GM12878 (cell line): Measurements from ENCODE around the gene JAML. TPM values are rescaled to one million over a fixed set of nuclear protein-coding genes. Genes with fewer than 3 reads are reported as not detected.

Experiments used
- ATAC-seq: fragments of 200-7000 bp; cut with Tn5 transposase; 3 replicates; pipeline ENCODE4 v1.9.1; 2020; ENCODE audit warnings: mild to moderate bottlenecking, moderate library complexity
- BruUV-seq: library from RNA; stranded (reverse); fragments of 400-500 nt; replicated peaks from 2 replicates; lab custom pipeline; 2021; lab: Mats Ljungman, UMichigan
- CTCF ChIA-PET: fragments of 300-600 bp; sonication (Branson Sonifier 250); formaldehyde crosslinking; extraction: SDS; loops from one replicate; lab custom pipeline; 2021; ENCODE audit warnings: inconsistent platforms; lab: Yijun Ruan, JAX
- POLR2A ChIA-PET: fragments of 350-600 bp; formaldehyde crosslinking; extraction: SDS; loops from one replicate; lab custom pipeline; 2021; ENCODE audit warnings: inconsistent platforms; lab: Charles Lee
- RAD21 ChIA-PET: fragments of 300-600 bp; sonication (Branson Sonifier 250); formaldehyde crosslinking; loops from one replicate; lab custom pipeline; 2023; ENCODE audit warnings: antibody characterized with exemption; ENCODE audit not compliant: unreplicated experiment; lab: Charles Lee
- SMC1A ChIA-PET: fragments of 300-600 bp; sonication (Branson Sonifier 250); formaldehyde crosslinking; loops from one replicate; lab custom pipeline; 2023; ENCODE audit not compliant: unreplicated experiment, uncharacterized antibody; lab: Charles Lee
- DNase-seq: peaks from one replicate; pipeline ENCODE4 v3.0.0-alpha.2; 2011; ENCODE audit warnings: low read depth, low spot score
- FAIRE-seq: peaks from 3 replicates; lab custom pipeline; 2011; peaks lifted over from hg19 to GRCh38; lab: Jason Lieb, UNC
- H2AFZ ChIP-seq: 2 replicates; pipeline ENCODE4 v1.6.0; 2011; ENCODE audit warnings: low read depth, low read length, control low read depth; ENCODE audit not compliant: control insufficient read depth
- H3K27ac ChIP-seq: 2 replicates; pipeline ENCODE4 v1.5.1; 2011; ENCODE audit warnings: control low read depth; ENCODE audit not compliant: control insufficient read depth, insufficient read depth
- H3K27me3 ChIP-seq, 2 experiments: replicated peaks in 1 of 2; 2 replicates each; pipeline versions ENCODE4 v1.6.0 to v1.6.1; 2011; ENCODE audit warnings: low read length in 1 of 2; ENCODE audit not compliant: control insufficient read depth in 2 of 2, insufficient read depth in 2 of 2
- H3K36me3 ChIP-seq, 2 experiments: 2 replicates each; pipeline ENCODE4 v1.5.1; 2011; ENCODE audit warnings: low read length in 1 of 2; ENCODE audit not compliant: control insufficient read depth in 2 of 2, insufficient read depth in 2 of 2
- H3K4me1 ChIP-seq: 2 replicates; pipeline ENCODE4 v1.6.1; 2011; ENCODE audit warnings: mild to moderate bottlenecking, low read length, moderate library complexity, mixed read lengths; ENCODE audit not compliant: control insufficient read depth, insufficient read depth
- H3K4me2 ChIP-seq: 2 replicates; pipeline ENCODE4 v1.6.0; 2011; ENCODE audit warnings: control low read depth; ENCODE audit not compliant: control insufficient read depth, insufficient read depth
- H3K4me3 ChIP-seq: fragments of 200-600 bp; sonication (generic); 2 replicates; pipeline ENCODE4 v1.5.1; 2016
- H3K79me2 ChIP-seq: 2 replicates; pipeline ENCODE4 v1.6.0; 2011; ENCODE audit warnings: low read length; ENCODE audit not compliant: control insufficient read depth, insufficient read depth
- H3K9ac ChIP-seq: 2 replicates; pipeline ENCODE4 v1.8.0; 2011; ENCODE audit warnings: low read length, control low read depth, mixed read lengths; ENCODE audit not compliant: control insufficient read depth, insufficient read depth
- H3K9me3 ChIP-seq: replicated peaks from 3 replicates; pipeline ENCODE4 v1.5.1; 2011; ENCODE audit warnings: mild to moderate bottlenecking, low read length; ENCODE audit not compliant: control insufficient read depth, insufficient read depth
- H4K20me1 ChIP-seq: 2 replicates; pipeline ENCODE4 v1.6.0; 2011; ENCODE audit not compliant: control insufficient read depth, insufficient read depth
- DPF2 ChIP-seq: fragments of 450-650 bp; IDR thresholded peaks from 2 replicates; pipeline ENCODE4 v1.6.1; 2017; ENCODE audit warnings: mild to moderate bottlenecking
- EP300 ChIP-seq, 2 experiments: fragments of 150-350 bp in 1 of 2; IDR thresholded peaks; 2 replicates each; pipeline ENCODE4 v1.6.1; 2011 to 2012; ENCODE audit warnings: low read depth in 2 of 2, low read length in 2 of 2, borderline replicate concordance in 1 of 2, improper control_type of control experiment in 1 of 2, inconsistent platforms in 1 of 2; ENCODE audit not compliant: control insufficient read depth in 1 of 2
- ESRRA ChIP-seq: IDR thresholded peaks from 2 replicates; pipeline ENCODE4 v1.6.1; 2012; ENCODE audit warnings: mild to moderate bottlenecking, low read length, improper control_type of control experiment
- IKZF1 ChIP-seq: fragments of 450-650 bp; conservative IDR thresholded peaks from 2 replicates; pipeline ENCODE4 v1.6.1; 2017; ENCODE audit warnings: antibody characterized with exemption, mild to moderate bottlenecking
- JUNB ChIP-seq: IDR thresholded peaks from 2 replicates; pipeline ENCODE4 v1.6.1; 2016; ENCODE audit warnings: antibody characterized with exemption, mild to moderate bottlenecking
- USF1 ChIP-seq: IDR thresholded peaks from 2 replicates; pipeline ENCODE4 v1.6.1; 2011; ENCODE audit warnings: borderline replicate concordance, low read depth, mild to moderate bottlenecking, moderate library complexity, mixed read lengths, low read length; ENCODE audit not compliant: insufficient read depth; ENCODE audit errors: extremely low read length
- ZNF24 ChIP-seq: fragments of 450-650 bp; IDR thresholded peaks from 2 replicates; pipeline ENCODE4 v1.6.1; 2017; ENCODE audit warnings: antibody characterized with exemption, mild to moderate bottlenecking
- WGBS: methylation state at CpG from one replicate; pipeline ENCODE4 v1.1.6; 2016; ENCODE audit warnings: low lambda C conversion rate; ENCODE audit not compliant: insufficient replicate concordance, insufficient coverage; ENCODE audit errors: missing lambda C conversion rate; 5-methylcytosine and 5-hydroxymethylcytosine counted together
- in situ Hi-C: fragments of 300-500 bp; cut with MboI; formaldehyde crosslinking; loops from 9 replicates; pipeline ENCODE4 v1.14.3; 2018; ENCODE audit warnings: mixed read lengths
- intact Hi-C: fragments of 100-400 bp; cut with micrococcal nuclease; formaldehyde crosslinking; loops from one replicate; pipeline ENCODE4 v1.14.2; 2022; ENCODE audit not compliant: unreplicated experiment
- polyA plus RNA-seq, 11 experiments: library from polyadenylated mRNA; depleted of rRNA in 4 of 11; unstranded in 6 of 11; stranded (reverse) in 5 of 11; fragments of >200 nt; fragmentation: Nextera tagmentation in 4 of 11; fragmentation: Illumina TruSeq in 1 of 11; extraction: Ambion mirVana in 4 of 11; extraction: Trizol in 1 of 11; gene quantifications; 1 replicate in 1 of 11; 2 replicates in 10 of 11; pipeline versions ENCODE4 v1.2.1 to v1.2.3, GENCODE V29; 2011 to 2016; ENCODE audit warnings: inconsistent platforms in 2 of 11, missing spikeins in 2 of 11, low read depth in 1 of 11
- total RNA-seq, 4 experiments: library from RNA; depleted of rRNA in 3 of 4; stranded (reverse); fragments of >200 nt in 3 of 4; fragmentation: Illumina TruSeq in 1 of 4; extraction: Trizol in 1 of 4; gene quantifications; 2 replicates each; pipeline versions ENCODE4 v1.2.1 to v1.2.3, GENCODE V29; 2013 to 2021
- TF ChIP-seq, protein P1 (sequence below): fragments of 450-650 bp; formaldehyde crosslinking; IDR thresholded peaks from 2 replicates; pipeline ENCODE4 v1.4.0; 2022; ENCODE audit warnings: mild to moderate bottlenecking, moderate library complexity
- TF ChIP-seq, protein P2 (sequence below): fragments of 450-650 bp; IDR thresholded peaks from 2 replicates; pipeline ENCODE4 v1.6.1; 2017; ENCODE audit warnings: antibody characterized with exemption, mild to moderate bottlenecking, moderate library complexity

The JAML gene
- total and polyA plus RNA-seq, 10 of the 15 experiments (the other 5 are each of a cell fraction or from before 2014, with no cell fraction given): 0.60 to 8.1 (median 3.5) TPM

GRCh38 chr11:118199135-118199534 lies 25.7 kb downstream of the JAML start:
- SMC1A ChIA-PET: interaction anchor here (0.6 to 2.8 kb wide), 48 partner anchors 10 to 294 kb away, joined by 3 to 77 read pairs (median 5); partner anchors contain the start of genes JAML, MPZL2, MPZL3 and UBE4A
- Histone ChIP-seq H4K20me1 (no peaks in the 10 kb centered on the region), H3K4me3 (no peak overlapping the region), H3K27me3 (no peaks in the 10 kb centered on the region; a peak in 1 of 4 replicates), H3K4me1 (no peaks in the 10 kb centered on the region), H3K79me2 (no peaks in the 10 kb centered on the region)
- in situ Hi-C loops: loop anchor here (5.0 kb wide), 3 partner anchors 93 to 283 kb away; no protein-coding TSS in a partner anchor
- RAD21 ChIA-PET: interaction anchor here (0.6 to 3.7 kb wide), 42 partner anchors 9 to 517 kb away, joined by 3 to 71 read pairs (median 6); partner anchors contain the start of genes JAML, MPZL2, MPZL3 and UBE4A
- POLR2A ChIA-PET: interaction anchor here (0.6 to 1.2 kb wide), 9 partner anchors 15 to 160 kb away, joined by 3 to 8 read pairs (median 4); partner anchors contain the start of gene UBE4A
- no TSS peak for BruUV-seq
- no peak for ATAC-seq
- TF ChIP-seq IKZF1 (no peak), ZNF24 (no peak), JUNB (no peak), USF1 (no peak), ESRRA (no peak), EP300 (IDR thresholded peaks at IDR 0.05; ENCODE audit: borderline replicate concordance in 1 of 2, control insufficient read depth in 1 of 2, low read depth in 2 of 2, low read length in 2 of 2) (no peak), DPF2 (no peak)
- TF ChIP-seq, protein P1, sequence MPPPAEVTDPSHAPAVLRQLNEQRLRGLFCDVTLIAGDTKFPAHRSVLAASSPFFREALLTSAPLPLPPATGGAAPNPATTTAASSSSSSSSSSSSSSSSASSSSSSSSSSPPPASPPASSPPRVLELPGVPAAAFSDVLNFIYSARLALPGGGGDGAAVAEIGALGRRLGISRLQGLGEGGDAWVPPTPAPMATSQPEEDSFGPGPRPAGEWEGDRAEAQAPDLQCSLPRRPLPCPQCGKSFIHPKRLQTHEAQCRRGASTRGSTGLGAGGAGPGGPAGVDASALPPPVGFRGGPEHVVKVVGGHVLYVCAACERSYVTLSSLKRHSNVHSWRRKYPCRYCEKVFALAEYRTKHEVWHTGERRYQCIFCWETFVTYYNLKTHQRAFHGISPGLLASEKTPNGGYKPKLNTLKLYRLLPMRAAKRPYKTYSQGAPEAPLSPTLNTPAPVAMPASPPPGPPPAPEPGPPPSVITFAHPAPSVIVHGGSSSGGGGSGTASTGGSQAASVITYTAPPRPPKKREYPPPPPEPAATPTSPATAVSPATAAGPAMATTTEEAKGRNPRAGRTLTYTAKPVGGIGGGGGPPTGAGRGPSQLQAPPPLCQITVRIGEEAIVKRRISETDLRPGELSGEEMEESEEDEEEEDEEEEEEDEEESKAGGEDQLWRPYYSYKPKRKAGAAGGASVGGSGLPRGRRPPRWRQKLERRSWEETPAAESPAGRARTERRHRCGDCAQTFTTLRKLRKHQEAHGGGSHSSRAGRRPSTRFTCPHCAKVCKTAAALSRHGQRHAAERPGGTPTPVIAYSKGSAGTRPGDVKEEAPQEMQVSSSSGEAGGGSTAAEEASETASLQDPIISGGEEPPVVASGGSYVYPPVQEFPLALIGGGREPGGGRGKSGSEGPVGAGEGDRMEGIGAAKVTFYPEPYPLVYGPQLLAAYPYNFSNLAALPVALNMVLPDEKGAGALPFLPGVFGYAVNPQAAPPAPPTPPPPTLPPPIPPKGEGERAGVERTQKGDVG (CRISPR knock-in tag): no peak
- TF ChIP-seq, protein P2, sequence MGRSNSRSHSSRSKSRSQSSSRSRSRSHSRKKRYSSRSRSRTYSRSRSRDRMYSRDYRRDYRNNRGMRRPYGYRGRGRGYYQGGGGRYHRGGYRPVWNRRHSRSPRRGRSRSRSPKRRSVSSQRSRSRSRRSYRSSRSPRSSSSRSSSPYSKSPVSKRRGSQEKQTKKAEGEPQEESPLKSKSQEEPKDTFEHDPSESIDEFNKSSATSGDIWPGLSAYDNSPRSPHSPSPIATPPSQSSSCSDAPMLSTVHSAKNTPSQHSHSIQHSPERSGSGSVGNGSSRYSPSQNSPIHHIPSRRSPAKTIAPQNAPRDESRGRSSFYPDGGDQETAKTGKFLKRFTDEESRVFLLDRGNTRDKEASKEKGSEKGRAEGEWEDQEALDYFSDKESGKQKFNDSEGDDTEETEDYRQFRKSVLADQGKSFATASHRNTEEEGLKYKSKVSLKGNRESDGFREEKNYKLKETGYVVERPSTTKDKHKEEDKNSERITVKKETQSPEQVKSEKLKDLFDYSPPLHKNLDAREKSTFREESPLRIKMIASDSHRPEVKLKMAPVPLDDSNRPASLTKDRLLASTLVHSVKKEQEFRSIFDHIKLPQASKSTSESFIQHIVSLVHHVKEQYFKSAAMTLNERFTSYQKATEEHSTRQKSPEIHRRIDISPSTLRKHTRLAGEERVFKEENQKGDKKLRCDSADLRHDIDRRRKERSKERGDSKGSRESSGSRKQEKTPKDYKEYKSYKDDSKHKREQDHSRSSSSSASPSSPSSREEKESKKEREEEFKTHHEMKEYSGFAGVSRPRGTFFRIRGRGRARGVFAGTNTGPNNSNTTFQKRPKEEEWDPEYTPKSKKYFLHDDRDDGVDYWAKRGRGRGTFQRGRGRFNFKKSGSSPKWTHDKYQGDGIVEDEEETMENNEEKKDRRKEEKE: no peak
- TF ChIP-seq, all 136 proteins: peak for 0
- DNase-seq (no peak), FAIRE-seq (no peak)
- CTCF ChIA-PET: interaction anchor here (0.6 to 3.3 kb wide), 70 partner anchors 7 to 1204 kb away, joined by 3 to 62 read pairs (median 6); partner anchors contain the start of genes JAML, MPZL2, MPZL3 and UBE4A
- intact Hi-C loops: loop anchor here (2.0 to 5.0 kb wide), 3 partner anchors 46 to 288 kb away; no protein-coding TSS in a partner anchor
- H3K9me3 ChIP-seq: no peaks in the 10 kb centered on the region
- no peaks in the 10 kb centered on the region; a peak in 1 of 4 replicates for H3K36me3 ChIP-seq
- no peak overlapping the region for H3K9ac ChIP-seq
- no peak overlapping the region for H3K27ac ChIP-seq
- no peak overlapping the region for H2AFZ ChIP-seq
- WGBS: 56% methylated on average over 6 of the region's 6 CpGs
- H3K4me2 ChIP-seq: no peak overlapping the region
